GM10847 (cell line): Measurements from ENCODE around the gene CWC25.

Experiments used
- POLR2A ChIP-seq: IDR thresholded peaks from 2 replicates; pipeline ENCODE4 v1.6.1; 2011; ENCODE audit not compliant: insufficient read length; ENCODE audit errors: extremely low read depth

The CWC25 gene

DNA sequence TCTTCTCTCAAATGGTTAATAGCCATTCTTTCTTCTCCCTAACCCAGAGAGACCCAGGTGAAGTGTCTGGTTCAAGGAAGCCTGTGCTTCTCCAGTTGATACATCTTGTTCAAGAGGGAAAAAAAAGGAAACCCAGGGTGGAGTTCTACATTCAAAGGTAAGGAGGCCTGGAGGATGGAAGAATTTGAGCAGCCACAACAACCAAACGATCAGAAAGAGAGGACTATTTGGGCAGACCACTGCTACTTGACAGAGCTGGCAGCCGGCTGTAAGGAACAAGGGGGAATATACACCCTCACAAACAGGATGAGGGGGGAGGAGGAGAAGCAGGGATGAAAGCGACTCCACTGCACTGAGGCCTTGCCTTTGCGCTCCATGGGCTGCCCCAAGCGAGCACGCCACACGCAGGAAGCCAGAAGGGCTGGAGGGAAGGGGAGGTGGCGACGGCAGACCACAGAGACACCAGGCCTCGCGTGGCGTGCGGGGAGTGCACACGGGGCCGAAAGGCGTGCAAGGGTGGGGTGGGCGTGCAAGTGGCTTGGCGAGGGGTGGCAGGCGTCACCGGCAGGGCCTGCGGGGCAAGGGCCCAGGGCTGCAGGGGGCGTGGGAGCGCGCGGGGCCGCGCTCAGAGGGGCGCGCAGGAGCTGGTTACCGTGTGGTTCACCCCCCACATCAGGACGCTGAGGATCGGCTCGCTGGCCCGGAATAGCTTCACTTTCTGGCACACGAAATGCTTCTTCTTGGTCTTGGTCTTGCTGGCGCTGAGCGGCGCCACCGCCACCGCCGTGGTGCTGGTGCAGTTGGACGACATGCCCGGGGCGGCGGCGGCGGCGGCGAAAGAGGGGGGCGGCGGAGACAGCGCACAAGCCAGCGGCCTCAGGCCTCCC lies 26.3 kb downstream of the CWC25 start:
- TF ChIP-seq POLR2A: no peak

DNA sequence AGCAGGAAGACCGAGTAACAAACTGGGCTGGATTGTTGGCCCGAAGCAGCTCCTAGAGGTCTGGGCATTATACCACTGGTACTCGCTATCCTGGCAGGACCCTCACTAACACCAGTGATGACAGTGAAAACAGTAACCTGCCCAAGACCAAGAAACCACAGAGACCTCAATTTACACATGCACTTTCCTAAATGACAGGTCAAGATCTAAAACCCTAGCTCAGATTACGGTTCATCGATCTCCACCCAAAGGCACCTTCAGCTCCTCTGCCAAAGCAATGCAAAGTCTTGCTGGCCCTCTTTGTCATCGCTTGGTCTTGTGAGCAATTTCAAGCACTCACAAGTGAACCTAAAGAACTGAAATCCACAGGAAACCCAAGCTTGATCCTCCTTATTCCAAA lies 27.3 kb downstream of the CWC25 start:
- no peak for TF ChIP-seq POLR2A

DNA sequence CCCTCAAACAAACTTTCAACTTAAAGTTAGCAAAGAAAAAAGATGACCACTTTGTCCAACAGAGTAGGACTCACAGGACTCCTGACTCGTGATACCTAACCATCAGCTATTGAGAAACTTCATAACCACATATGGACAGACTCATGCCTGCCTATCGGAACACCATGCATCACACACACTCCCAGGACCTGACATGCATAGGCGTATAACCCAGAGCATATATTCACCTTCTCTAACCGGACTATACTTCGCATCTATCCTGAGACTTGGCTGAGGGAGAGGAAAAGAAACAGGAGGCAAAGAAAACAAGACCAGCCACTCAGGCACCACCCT lies 28.0 kb downstream of the CWC25 start:
- TF ChIP-seq POLR2A: no peak

DNA sequence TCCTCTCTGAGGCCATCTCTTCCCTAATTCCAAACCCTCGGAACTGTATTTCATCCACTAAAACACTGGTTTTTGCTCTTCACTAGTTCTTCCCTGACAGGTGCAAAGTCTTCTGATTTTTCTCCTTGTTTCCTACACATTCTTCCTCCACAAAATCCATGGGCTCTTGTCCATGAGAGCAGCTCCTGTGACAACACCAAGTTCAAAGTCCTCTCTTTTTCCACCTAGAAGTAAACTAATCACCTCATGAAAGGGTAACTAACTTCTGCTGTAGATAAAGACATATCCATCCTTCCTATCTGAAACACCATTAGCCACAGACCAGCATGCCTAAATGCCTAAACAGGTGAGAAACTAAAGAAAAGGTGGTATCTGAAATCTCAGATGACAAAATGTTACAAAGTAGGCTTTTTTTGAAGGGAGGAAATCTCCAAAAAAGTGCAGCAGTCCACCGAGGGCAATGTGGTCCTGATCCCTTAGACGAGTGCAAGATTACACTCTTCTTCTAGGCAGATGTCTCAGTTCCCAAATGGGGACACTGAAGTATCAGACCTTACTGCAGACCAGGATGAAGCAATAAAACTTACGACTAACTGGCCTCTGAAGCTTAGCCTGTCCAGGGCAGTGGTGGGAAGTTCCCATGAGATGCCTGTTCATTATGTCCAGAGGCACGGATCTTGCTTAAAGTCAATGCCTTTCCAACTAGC lies 28.5 kb downstream of the CWC25 start:
- TF ChIP-seq POLR2A: no peak

DNA sequence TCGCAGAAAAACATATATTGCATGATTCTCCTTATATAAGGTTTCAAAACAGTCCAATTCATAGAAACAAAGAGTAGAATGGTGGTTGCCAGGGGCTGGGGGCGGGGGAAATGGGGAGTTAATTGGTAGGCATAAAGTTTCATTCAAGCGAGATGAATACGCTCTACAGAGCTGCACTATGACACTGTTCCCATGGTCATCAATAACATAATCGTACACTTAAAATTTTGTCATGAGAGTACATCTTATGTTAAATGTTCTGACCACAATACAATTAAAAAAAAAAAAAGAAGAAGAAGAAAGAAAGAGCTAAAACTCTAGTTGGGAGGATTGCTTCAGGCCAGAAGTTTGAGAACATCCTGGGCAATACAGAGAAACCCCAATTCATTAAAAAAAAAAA lies 30.9 kb downstream of the CWC25 start:
- TF ChIP-seq POLR2A: no peak

DNA sequence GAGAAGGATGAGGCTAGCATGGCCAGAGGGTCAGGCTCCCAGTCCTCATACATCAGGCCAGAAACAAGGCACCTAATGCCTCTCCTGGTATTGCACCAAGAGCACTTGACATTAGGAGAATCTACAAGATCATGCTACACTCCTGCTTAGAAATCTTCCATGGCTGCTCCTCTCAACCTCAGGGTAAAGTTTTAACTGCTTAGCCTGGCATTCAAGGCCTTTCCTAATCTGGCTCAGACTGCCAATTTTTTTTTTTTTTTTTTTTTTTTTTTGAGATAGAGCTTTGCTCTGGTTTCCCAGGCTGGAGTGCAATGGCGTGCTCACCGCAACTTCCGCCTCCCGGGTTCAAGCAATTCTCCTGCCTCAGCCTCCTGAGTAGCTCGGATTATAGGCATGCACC lies 34.0 kb downstream of the CWC25 start:
- TF ChIP-seq POLR2A: no peak

DNA sequence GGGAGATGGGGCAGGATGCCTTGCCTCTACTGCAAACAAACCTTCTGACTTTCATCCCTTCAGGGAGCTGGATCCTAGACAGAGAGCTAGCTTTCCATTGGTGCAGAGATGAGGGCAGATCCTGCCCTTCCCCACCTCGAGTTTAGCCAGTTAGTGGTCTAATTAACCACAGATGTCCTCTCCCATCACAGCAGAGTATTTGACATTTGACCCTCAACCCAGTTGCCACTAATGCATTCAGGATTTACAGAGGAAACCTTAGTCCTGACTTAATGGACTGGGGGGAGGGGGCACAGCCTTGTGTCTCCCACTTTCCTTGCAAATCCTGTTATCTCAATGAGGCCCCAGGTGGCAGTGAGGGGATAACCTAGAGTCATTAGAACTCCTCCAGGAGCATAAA lies 35.9 kb downstream of the CWC25 start:
- no peak for TF ChIP-seq POLR2A

DNA sequence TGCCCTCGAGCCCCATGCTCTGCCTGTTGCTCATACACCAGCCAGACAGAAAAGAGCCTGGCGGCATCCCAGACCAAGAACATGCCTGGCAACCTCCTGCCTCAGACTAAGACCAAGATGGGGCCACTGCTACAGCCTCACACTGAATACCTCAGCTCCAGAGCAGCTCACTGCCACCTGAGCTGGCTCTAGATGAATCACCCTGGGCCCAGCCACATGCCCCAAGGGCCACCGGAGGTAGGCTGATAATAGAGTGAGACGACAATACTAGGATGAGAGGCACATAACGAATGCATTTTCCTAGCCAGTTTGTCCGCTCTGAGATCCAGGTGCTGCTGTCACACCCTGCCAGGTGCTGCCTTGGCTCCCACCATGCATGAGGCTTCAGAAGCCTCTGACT lies 38.7 kb downstream of the CWC25 start:
- TF ChIP-seq POLR2A: no peak

DNA sequence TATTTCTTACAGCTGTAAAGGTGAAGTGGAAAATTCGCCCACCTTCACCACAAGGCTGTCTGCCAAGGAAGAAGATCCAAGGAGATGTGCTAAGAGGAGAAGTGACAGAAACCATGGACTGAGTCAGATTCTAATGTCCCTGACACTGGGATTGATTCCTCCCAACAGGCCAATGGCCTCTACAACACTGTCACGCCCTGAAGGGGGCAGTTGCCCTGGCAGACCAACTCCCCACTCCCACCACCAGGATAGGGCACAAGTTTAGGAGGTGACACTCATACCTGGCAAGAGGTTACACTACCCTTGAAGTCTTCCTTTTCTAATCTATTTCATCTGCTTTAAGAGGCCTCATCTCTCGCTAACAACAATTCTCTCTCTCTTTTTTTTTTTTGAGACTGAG lies 41.9 kb downstream of the CWC25 start:
- no peak for TF ChIP-seq POLR2A

DNA sequence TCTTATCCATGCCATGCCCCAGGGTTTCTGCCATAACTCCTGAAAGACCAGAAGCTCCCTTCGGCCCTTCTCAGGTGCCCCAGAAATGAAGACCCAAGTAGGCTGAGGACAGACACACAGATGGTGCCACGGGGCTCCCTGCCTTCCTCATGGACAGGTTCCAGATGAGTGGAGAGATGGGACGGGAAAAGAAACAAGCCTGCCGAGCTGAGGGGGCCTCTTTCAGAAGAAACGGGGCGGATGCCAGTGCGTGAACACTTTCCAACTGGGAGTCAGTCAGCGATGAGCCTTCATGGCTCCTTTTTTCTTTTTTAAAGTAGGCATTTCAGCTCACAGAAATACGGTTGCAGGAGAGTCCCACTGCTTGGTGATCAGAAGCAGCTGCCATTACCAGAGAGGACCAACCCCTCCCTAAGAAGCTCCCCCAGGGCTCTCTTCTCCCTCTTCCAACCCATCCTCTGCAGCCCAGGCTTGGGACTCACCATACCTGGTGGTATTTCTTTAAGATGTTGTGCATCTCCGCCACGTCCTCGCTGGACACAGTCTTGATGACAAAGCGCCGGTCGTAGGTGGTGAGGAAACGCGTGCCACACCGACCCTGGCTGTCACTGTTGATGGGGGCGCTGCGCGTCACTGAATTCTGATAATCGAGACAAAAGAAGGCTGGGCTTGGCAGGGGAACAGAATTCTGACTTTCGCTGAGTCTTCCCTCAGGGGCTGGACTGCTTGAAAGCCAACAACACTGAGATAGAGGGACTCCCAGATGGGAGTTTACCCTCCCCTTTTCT lies 45.0 kb downstream of the CWC25 start:
- TF ChIP-seq POLR2A: no peak

DNA sequence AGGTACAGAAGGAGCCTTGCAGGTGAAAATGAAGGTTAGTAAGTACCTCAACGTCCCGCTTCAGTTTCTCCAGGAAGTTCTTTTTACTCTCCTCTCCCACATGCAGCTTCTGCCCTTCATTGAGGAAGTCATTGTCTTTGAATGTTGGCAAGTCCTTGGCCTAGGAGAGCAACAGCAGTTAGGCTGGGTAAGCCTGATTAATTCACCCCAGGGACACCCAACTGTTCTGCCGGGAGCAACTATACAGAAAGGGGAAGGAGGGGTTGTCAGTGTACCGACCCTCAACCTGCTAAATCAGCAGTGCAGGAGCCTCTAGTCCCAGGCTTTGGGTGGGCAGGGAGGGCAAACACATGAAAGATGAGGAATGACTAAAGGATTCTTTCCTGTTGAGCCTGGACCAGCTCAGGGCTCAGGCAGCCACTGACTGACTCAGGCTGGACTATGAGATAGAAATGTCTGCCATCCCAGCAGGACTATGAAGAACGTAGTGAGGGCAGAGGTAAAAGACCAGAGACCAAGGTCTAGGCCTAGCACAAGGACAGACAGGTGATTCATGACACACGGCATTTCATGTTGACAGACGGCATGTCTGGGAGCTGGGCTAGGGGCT lies 47.4 kb downstream of the CWC25 start:
- no peak for TF ChIP-seq POLR2A

DNA sequence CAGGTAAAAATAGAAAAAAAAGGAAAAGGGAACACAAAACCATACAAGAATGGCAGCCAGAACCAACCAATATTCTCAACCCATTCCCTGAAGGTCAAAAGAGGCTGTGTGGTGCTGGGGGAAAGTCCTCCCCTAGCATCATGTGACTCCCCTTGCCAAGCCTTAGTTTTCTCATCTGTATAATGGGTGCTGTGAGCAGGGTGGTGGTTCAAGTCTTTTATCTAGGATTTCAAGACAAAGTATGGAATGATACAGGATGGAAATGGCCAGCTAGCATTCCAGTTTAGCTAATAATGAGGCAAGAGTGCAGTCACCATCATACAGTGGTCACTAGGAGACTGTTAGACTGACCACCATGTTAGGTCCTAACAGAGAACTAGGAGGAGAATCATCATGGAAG lies 51.9 kb downstream of the CWC25 start:
- TF ChIP-seq POLR2A: no peak

DNA sequence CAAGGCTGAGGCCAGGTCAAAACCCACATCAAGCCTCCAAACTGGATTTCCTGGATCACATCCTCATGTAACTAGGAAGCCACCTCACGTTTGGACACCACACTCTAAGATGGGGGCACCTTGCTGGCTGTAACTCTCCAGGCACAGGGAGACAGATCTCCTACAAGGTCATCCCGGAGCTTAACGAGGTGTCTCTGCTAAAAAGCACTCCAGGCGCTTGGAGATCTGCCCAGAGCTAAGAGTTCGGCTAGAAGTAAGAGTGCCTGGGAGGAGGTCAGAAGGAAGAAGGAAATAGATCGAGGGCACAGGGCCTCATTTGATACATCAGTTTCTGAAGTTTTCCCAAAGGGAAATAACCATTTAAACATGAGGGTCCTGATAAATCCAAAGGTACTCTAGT lies 56.7 kb downstream of the CWC25 start:
- no peak for TF ChIP-seq POLR2A

DNA sequence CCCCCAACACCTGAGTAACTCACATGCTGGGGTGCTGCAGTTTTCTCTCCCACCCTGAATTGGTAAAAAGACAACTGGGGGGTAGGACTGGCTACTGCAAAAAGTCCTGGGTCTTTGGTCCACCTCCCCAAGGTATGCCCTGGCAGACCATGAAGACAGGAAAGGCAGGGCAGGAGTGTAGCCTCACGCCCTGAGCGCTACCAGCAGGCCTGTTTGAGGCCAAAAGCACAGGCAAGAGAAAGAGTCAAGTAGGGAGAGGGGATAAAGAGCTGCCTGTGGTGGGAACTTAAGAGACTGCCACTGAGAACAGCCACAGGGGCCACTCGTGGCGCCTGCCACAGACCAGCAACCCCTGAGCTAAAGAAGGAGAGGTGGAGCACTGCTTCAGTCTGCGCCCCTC lies 58.8 kb downstream of the CWC25 start:
- TF ChIP-seq POLR2A: no peak

DNA sequence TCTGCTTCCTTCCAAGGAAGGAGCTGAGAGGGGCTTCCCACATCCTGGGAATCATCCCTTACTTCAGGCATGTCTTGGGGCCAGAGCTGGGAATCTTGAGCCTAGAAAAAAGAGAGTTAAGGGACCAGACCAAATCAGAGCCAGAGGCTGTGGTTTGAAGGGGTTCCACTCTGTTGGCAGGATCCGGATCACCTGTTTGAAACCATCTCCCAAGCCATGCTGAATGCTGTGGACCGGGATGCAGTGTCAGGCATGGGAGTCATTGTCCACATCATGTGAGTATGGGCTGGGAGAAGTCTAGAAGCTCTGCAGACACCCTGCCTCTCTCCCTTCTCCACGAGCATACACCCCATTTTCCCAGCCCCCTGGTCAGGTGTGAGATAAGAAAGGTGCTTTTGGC lies 62.9 kb downstream of the CWC25 start:
- no peak for TF ChIP-seq POLR2A
